Testis (tissue), 2 donors: ENCODE data around the gene CPNE6.

Experiments used
- CTCF ChIP-seq, 3 experiments: fragments of 450-650 bp in 2 of 3; fragments of 200-600 bp in 1 of 3; sonication (generic) in 1 of 3; IDR thresholded peaks; one replicate each; pipeline ENCODE4 v1.5.1; 2016 to 2019; ENCODE audit warnings: antibody characterized with exemption in 3 of 3, mild to moderate bottlenecking in 2 of 3, moderate library complexity in 1 of 3
- POLR2A ChIP-seq: fragments of 450-650 bp; IDR thresholded peaks from one replicate; pipeline ENCODE4 v1.6.1; 2017; ENCODE audit warnings: antibody characterized with exemption, mild to moderate bottlenecking, moderate library complexity

DNA sequence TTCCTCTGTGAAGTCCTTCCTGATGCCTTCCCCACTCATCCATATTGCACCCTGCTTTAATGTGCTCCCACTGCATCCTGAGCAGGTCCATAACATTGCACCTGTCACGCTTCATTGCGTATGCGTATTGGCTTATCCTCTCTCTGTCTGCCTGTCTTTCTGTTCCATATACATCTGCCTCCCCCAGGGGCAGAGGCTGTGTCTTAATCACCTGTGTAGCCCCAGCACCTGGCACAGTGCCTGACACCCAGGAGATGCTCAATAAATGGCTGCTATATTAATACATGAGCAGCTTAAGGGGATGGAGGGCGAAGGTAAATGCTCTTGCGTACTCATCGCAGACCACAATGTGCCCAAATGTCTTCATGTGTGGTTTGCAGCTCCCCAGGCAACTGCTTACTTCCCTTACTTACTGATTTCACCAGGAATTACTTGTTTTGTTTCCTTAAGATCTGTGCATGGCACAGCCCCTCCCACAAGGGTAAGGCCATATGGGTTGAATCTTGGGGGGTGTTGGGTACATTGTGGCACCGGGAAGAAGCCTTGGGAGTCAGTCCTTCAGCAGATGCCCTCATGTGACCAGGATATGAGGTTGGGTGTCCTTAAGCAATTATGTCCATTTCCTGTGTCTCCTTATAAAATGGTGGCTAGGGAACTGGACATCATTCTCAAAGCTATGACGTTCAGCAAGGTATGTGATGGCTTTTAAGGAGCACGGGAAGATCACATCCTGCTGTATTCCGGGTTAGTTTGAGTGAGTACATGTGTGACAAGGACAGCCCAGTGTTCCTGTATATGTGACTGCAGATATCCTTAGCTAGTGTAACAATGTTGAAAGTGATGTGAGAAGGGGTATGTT lies 848 bp upstream of the CPNE6 start:
- TF ChIP-seq CTCF (IDR thresholded peaks at IDR 0.05) (no peak), POLR2A (no peak)
